Tibial nerve (tissue), 4 donors: ENCODE results near the gene PTPRG.

Experiments used
- CTCF ChIP-seq, 5 experiments: fragments of 200-600 bp in 3 of 5; fragments of 450-650 bp in 2 of 5; sonication (generic) in 3 of 5; IDR thresholded peaks; one replicate each; pipeline ENCODE4 v1.5.1; 2016 to 2019; ENCODE audit warnings: antibody characterized with exemption in 5 of 5, mild to moderate bottlenecking in 3 of 5, moderate library complexity in 2 of 5
- EP300 ChIP-seq, 2 donors: sonication (generic); formaldehyde crosslinking; IDR thresholded peaks; one replicate each; pipeline ENCODE4 v1.6.1; 2017; ENCODE audit warnings: antibody characterized with exemption in 2 of 2, mild to moderate bottlenecking in 1 of 2
- POLR2A ChIP-seq, 2 donors: fragments of 450-650 bp; IDR thresholded peaks; one replicate each; pipeline ENCODE4 v1.6.1; 2017; ENCODE audit warnings: antibody characterized with exemption in 2 of 2, mild to moderate bottlenecking in 2 of 2, moderate library complexity in 2 of 2

GRCh38 chr3:61714225-61714624 lies 152.9 kb downstream of the PTPRG start:
- TF ChIP-seq CTCF (IDR thresholded peaks at IDR 0.05) (no peak), POLR2A (IDR thresholded peaks at IDR 0.05) (no peak), EP300 (IDR thresholded peaks at IDR 0.05) (no peak)
